T-helper 17 cell (primary cell): ENCODE data around the gene CASKIN2. TPM values are rescaled to one million over a fixed set of nuclear protein-coding genes. Genes with fewer than 3 reads are reported as not detected.

Experiments
- ATAC-seq: fragments of 150-1000 bp; cut with Tn5 transposase; 2 replicates; pipeline ENCODE4 v1.10.0; 2021; ENCODE audit warnings: mild to moderate bottlenecking, moderate library complexity
- DNase-seq, 3 donors: peaks; one replicate each; pipeline versions ENCODE4 v3.0.0 to v3.0.0-alpha.2; 2020 to 2021
- H3K9me3 ChIP-seq: one replicate; pipeline ENCODE4 v1.7.0; 2013; ENCODE audit warnings: low read length, mild to moderate bottlenecking; ENCODE audit not compliant: control insufficient read depth, poor library complexity, severe bottlenecking
- H3K27ac Mint-ChIP-seq: one replicate; pipeline ENCODE4 v1.8.0; 2022; ENCODE audit warnings: mild to moderate bottlenecking, moderate library complexity, mixed read lengths
- H3K27me3 Mint-ChIP-seq: one replicate; pipeline ENCODE4 v1.8.0; 2022; ENCODE audit warnings: mixed read lengths
- H3K36me3 Mint-ChIP-seq: one replicate; pipeline ENCODE4 v1.8.0; 2022; ENCODE audit warnings: low read depth, mixed read lengths
- H3K4me1 Mint-ChIP-seq: one replicate; pipeline ENCODE4 v1.8.0; 2022; ENCODE audit warnings: mild to moderate bottlenecking, mixed read lengths
- H3K4me3 Mint-ChIP-seq: one replicate; pipeline ENCODE4 v1.8.0; 2022; ENCODE audit warnings: mild to moderate bottlenecking, moderate library complexity, mixed read lengths
- total RNA-seq, 4 donors: library from RNA in 2 of 4; stranded (reverse) in 2 of 4; gene quantifications; one replicate each; pipeline ENCODE4 v1.2.3 and lab custom pipeline; 2022 to 2026

CASKIN2 gene
- total RNA-seq, 2 donors from 2014 or later = 0.08 to 0.40 TPM

DNA sequence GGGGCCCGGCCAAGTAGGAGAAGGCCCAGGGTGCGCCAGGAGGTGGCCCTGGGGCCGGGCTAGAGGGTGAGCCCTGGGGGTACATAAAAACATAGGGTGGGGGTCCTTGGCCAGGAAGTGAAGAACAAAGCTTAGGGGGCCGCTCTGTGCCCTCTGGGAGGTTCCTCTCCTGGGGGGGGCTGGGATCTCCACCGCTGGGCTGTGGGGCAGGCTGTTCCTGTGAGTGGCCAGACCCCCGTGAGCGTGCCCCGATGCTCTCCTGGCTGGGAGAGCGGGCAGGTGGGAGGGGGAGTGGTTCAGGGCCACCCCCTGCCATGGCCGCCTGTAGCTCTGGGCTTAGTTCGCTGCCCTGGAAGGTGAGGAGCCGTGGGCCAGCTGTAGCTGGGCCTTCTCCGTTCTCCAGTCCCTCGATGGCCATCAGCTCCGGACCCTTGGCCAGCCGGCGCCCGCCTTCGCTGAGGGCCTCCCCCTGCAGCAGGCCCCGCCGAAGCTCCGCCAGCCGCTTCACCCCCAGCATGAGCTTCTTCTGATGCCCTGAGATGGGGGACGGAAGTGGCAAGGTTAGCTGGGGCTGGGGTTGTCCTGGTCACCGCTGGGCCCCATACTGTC is 12.5 kb downstream of the CASKIN2 start:
- H3K9me3 ChIP-seq = no peaks in the 10 kb centered on the region
- DNase-seq = no peak
- no peaks in the 10 kb centered on the region for H3K36me3 Mint-ChIP-seq
- no peak for ATAC-seq
- H3K4me3 Mint-ChIP-seq = no peak overlapping the region
- H3K27ac Mint-ChIP-seq = no peak overlapping the region
- no peaks in the 10 kb centered on the region for H3K4me1 Mint-ChIP-seq
- no peaks in the 10 kb centered on the region for H3K27me3 Mint-ChIP-seq

GRCh38 chr17:75502072-75502720 is 13.1 kb downstream of the CASKIN2 start:
- Mint-ChIP-seq H3K4me3 (no peak overlapping the region), H3K36me3 (no peaks in the 10 kb centered on the region), H3K27me3 (no peaks in the 10 kb centered on the region), H3K4me1 (no peaks in the 10 kb centered on the region), H3K27ac (no peak overlapping the region)
- DNase-seq (no peak), ATAC-seq (no peak)
- H3K9me3 ChIP-seq = no peaks in the 10 kb centered on the region

DNA sequence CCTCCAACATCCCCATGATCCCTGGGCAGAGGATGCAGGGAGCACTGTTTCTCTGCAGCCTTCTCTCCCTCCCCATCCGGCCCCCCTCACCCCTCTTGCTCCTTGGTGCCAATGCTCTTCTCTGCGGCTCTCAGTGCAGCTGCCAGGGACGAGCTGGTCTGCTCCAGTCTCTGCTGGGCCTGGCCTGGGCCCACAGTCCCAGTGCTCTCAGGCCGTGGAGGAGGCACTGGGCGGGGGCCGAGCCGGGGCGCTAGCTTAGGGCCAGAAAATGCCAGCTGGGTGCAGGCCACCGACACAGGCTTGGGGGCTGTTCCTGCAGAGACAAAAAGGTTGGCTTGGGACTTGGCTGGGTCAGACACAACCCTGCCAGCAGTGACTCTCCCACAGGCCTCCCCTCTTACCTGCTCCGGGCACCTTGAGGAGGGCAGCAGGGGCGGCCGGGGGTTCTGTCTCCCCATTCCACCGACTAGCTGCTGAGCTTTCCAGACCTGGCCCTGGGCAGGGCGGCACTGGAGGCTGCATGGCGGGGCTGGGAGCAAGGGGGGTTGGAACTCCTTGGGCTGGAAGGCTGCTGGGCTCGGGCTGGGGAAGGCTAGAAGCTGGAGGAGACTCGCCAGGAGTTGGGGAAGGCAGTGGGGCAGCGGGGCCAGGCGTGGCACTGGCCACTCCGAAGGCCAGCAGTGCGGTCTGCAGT is 13.8 kb downstream of the CASKIN2 start:
- DNase-seq (no peak), ATAC-seq (no peak)
- Mint-ChIP-seq H3K27ac (no peak overlapping the region), H3K4me1 (no peaks in the 10 kb centered on the region), H3K4me3 (no peak overlapping the region), H3K27me3 (no peaks in the 10 kb centered on the region), H3K36me3 (no peaks in the 10 kb centered on the region)
- H3K9me3 ChIP-seq = no peaks in the 10 kb centered on the region

GRCh38 chr17:75500419-75501216 is 14.7 kb downstream of the CASKIN2 start:
- H3K9me3 ChIP-seq = no peaks in the 10 kb centered on the region
- DNase-seq (no peak), ATAC-seq (no peak)
- Mint-ChIP-seq H3K4me1 (no peaks in the 10 kb centered on the region), H3K4me3 (no peak overlapping the region), H3K36me3 (no peaks in the 10 kb centered on the region), H3K27me3 (no peaks in the 10 kb centered on the region), H3K27ac (no peak overlapping the region)

DNA sequence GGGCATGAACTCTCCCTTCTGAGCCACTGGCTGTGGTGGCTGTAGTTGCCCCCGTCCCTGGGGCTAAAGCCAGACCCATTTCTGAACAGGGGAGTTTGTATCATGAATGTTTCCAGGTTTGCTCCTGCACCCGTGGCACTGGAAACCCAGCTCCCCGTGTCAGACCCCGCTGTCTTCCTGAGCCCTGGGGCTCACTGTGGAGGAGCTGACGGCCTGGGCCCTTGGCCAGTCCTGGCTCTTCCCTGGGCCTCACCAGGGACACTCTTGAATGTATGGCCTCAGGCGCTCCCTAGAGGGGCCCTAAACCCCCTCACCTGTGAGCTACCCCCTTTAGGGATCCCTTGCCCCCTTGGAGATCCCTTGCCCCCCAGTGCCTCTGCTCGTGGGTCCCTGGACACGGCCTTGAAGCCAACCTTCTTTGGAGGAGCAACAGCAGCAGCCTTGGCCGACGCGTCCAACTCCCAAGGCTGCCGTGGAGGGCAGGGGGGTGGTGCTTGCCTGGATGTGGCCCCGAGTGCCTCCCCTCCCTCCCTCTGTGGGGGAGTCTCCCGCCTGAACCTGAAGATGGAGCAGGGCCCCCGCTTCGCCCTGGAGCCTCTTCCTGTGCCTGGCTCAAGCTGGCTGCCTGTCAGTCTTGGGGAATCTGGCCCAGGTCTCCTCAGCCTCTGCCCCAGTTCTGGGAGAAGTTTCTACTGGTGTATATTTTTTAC is 15.9 kb downstream of the CASKIN2 start:
- Mint-ChIP-seq H3K4me3 (no peak overlapping the region), H3K36me3 (no peaks in the 10 kb centered on the region), H3K27me3 (no peaks in the 10 kb centered on the region), H3K27ac (no peak overlapping the region), H3K4me1 (no peaks in the 10 kb centered on the region)
- no peaks in the 10 kb centered on the region for H3K9me3 ChIP-seq
- ATAC-seq (no peak), DNase-seq (no peak)

DNA sequence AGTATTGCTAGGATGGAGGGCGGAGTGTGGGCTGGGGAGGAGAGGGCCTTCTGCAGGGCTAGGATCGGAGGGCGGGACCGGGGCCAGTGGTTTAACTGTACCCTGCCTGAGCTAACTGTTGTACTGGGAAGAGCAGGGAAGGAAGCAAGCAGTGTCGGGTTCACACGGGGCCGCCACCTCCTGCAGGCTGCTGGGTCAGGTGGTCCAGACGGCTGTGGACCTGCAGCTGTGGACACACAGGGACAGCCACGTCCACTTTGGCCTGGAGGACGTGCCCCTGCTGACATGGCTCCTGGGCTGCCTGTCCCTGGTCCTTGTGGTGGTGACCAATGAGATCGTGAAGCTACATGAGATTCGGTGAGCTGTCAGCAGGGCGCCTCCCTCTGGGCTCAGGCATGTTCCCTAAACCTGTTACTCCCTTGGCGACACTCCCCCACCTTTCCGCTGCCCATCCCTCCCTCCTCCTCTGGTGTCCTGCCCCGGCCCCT is 16.6 kb downstream of the CASKIN2 start:
- Mint-ChIP-seq H3K27ac (no peak overlapping the region), H3K27me3 (no peaks in the 10 kb centered on the region), H3K4me3 (peak overlapping the region; percentile 15), H3K36me3 (no peaks in the 10 kb centered on the region), H3K4me1 (no peaks in the 10 kb centered on the region)
- ATAC-seq (no peak), DNase-seq (no peak)
- no peaks in the 10 kb centered on the region for H3K9me3 ChIP-seq

- Mint-ChIP-seq H3K4me1 (no peaks in the 10 kb centered on the region), H3K27me3 (no peaks in the 10 kb centered on the region), H3K27ac (no peak overlapping the region), H3K4me3 (peak overlapping the region; percentile 15), H3K36me3 (no peaks in the 10 kb centered on the region)
- no peaks in the 10 kb centered on the region for H3K9me3 ChIP-seq
- ATAC-seq (peak; percentile 35), DNase-seq (no peak)
These were observed 17.2 kb downstream of the CASKIN2 start for GRCh38 chr17:75498039-75498725.

GRCh38 chr17:75496005-75496404 is 19.3 kb downstream of the CASKIN2 start:
- Mint-ChIP-seq H3K27ac (no peak overlapping the region), H3K4me1 (no peaks in the 10 kb centered on the region), H3K27me3 (no peaks in the 10 kb centered on the region), H3K36me3 (no peaks in the 10 kb centered on the region), H3K4me3 (no peak overlapping the region)
- no peak for ATAC-seq
- DNase-seq = no peak
- H3K9me3 ChIP-seq = no peaks in the 10 kb centered on the region

- H3K36me3 Mint-ChIP-seq = no peaks in the 10 kb centered on the region
- no peaks in the 10 kb centered on the region for H3K27me3 Mint-ChIP-seq
- ATAC-seq (no peak), DNase-seq (no peak)
- no peaks in the 10 kb centered on the region for H3K4me1 Mint-ChIP-seq
- no peak overlapping the region for H3K4me3 Mint-ChIP-seq
- no peak overlapping the region for H3K27ac Mint-ChIP-seq
- H3K9me3 ChIP-seq = no peaks in the 10 kb centered on the region
These were observed 20.9 kb downstream of the CASKIN2 start for GRCh38 chr17:75494326-75494877.

- no peaks in the 10 kb centered on the region for H3K36me3 Mint-ChIP-seq
- H3K9me3 ChIP-seq = no peaks in the 10 kb centered on the region
- no peak overlapping the region for H3K27ac Mint-ChIP-seq
- H3K4me1 Mint-ChIP-seq = no peaks in the 10 kb centered on the region
- no peak for ATAC-seq
- DNase-seq = no peak
- no peak overlapping the region for H3K4me3 Mint-ChIP-seq
- H3K27me3 Mint-ChIP-seq = no peaks in the 10 kb centered on the region
These were observed 21.7 kb downstream of the CASKIN2 start for GRCh38 chr17:75493476-75494129.

GRCh38 chr17:75492555-75493168 is 22.7 kb downstream of the CASKIN2 start:
- Mint-ChIP-seq H3K4me1 (peaks cover 2% of the 10 kb centered on the region), H3K27me3 (no peaks in the 10 kb centered on the region), H3K27ac (no peak overlapping the region), H3K36me3 (no peaks in the 10 kb centered on the region), H3K4me3 (no peak overlapping the region)
- no peaks in the 10 kb centered on the region for H3K9me3 ChIP-seq
- ATAC-seq = no peak
- DNase-seq = no peak
